AG10803 (cell line): Measurements from ENCODE around the gene GTF3C6.

Experiments
- DNase-seq: peaks from one replicate; pipeline ENCODE4 v3.0.0; 2010; ENCODE audit warnings: low read depth
- H3K4me3 ChIP-seq: 2 replicates; pipeline ENCODE4 v1.5.1; 2011; ENCODE audit warnings: mild to moderate bottlenecking, low read length, control low read depth
- CTCF ChIP-seq: conservative IDR thresholded peaks from 2 replicates; pipeline ENCODE4 v1.5.1; 2011; ENCODE audit warnings: mild to moderate bottlenecking, low read length, control low read depth, inconsistent platforms

Gene GTF3C6

DNA sequence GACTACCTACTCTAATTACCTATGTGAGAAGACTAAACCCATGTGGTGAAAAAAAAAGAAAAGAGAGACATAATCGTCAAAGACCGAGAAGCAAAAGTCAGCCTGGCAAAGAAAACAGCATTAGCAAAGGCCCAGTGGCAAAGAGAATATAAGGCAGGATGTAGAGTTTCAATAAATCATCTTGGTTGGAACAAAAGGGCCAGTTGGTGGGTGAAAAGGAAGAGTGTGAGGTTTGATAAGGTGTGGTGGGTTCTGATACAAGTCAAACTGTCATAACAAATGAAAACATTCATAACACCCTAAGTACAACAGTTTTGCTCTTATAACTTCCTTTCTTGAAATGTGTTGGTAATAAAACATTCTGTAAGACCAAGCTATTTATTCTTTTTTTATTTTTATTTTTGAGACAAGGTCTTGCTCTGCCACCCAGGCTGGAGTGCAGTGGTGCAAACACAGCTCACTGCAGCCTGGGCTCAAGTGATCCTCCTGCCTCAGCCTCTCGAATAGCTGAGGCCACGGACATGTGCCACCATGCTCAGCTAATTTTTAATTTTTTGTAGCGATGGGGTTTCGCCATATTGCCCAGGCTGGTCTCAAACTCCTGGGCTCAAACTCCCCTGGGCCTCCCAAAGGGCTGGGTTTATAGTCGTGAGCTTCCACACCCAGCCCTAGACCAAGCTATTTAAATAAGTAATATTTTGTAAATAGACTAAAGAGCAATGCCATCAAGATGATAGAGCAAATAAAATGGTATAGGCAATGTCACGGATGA lies 18.9 kb upstream of the GTF3C6 start:
- no peak for DNase-seq
- no peak for TF ChIP-seq CTCF
- no peak overlapping the region for H3K4me3 ChIP-seq

DNA sequence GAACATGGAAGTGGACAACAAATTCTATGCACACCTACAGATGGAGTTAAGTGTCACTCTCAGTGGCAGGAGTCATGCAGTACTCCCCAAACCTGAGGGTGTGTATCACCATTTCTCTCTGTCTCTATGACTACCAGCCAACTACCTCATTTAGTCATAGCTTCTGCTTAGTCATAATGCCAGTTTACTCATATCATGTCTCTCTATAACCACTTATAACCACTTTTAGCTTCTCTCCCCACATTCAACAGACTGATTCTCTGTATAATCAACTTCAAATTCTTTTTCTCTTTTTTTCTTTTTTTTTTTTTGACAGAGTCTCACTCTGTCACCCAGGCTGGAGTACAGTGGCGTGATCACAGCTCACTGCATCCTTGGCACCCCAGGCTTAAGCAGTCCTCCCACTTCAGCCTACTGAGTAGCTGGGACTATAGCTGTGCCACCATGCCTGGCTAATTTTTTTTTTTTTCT lies 13.8 kb upstream of the GTF3C6 start:
- TF ChIP-seq CTCF: no peak
- H3K4me3 ChIP-seq: no peak overlapping the region
- DNase-seq: peak; percentile 82

DNA sequence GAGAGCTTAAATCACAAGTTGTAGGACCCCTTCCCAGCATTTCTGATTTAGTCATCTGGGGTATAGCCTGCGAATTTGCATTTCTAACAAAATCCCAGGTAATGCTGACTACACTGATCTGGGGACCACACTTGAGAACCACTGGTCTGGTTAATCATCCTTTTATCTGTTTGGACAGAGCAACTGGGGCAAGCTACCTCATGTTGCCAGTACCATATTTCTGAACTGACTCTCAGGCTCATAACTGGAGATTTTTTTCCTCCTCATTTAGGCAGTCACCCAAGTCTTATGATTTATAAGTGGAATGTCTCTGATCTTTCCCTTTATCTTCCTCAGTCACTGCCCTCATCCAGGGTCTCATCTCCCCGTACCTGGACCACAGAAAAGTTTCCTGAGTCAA lies 12.0 kb upstream of the GTF3C6 start:
- H3K4me3 ChIP-seq: no peak overlapping the region
- DNase-seq: no peak

GRCh38 chr6:110949679-110950285 lies 8.7 kb upstream of the GTF3C6 start:
- DNase-seq: peak; percentile 47
- TF ChIP-seq CTCF: peak; percentile 66
- H3K4me3 ChIP-seq: no peak overlapping the region

More for the DNA sequence above, 12.0 kb upstream of the GTF3C6 start:
- no peak for TF ChIP-seq CTCF

DNA sequence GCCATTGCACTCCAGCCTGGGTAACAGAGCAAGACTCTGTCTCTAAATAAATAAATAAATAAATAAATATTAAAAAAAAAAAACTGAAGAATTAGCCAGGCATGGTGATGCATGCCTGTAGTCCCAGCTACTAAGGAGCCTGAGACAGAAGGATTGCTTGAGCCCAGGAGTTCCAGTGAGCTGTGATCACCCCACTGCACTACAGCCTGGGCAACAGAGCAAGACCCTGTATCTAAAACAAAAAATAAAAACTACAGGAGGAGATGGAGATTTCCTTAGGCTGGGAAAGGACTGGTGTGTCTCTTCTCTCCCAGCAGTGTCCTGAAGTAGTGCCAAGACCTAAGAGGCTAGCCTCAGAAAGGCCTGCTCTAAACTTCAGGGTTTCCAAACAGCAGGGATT lies 8.1 kb upstream of the GTF3C6 start:
- DNase-seq: no peak
- TF ChIP-seq CTCF: no peak
- H3K4me3 ChIP-seq: no peak overlapping the region

DNA sequence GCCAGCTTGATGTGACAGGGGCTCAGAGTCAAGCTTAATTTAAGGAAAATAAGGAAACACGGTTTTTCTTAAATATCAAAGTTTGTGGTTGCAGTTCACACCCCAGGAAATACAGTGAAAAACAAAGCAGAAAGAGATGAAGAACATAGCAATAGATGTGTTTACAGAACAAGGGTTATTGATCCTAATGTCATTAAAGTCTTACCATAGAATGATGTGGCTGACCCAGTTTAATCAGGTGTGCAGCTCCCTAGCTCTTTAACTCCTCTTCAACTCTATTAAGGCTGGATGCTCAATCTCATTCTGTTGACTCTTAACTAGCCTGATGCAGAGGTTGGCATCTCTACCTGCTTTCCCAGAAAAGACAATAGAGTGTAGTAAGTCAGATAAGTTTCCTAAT lies 7.5 kb upstream of the GTF3C6 start:
- no peak overlapping the region for H3K4me3 ChIP-seq
- no peak for TF ChIP-seq CTCF
- no peak for DNase-seq
